Peyer's patch (tissue), 4 donors: ENCODE measurements around the gene SZT2.

Experiments
- POLR2A ChIP-seq, 2 donors: fragments of 450-650 bp; IDR thresholded peaks; one replicate each; pipeline ENCODE4 v1.5.1; 2017; ENCODE audit warnings: antibody characterized with exemption in 2 of 2, mild to moderate bottlenecking in 2 of 2, moderate library complexity in 2 of 2
- TF ChIP-seq, protein P1 (sequence below), 6 experiments: fragments of 450-650 bp in 4 of 6; fragments of 200-600 bp in 2 of 6; sonication (generic) in 1 of 6; IDR thresholded peaks; one replicate each; pipeline ENCODE4 v1.5.1; 2017 to 2019; ENCODE audit warnings: antibody characterized with exemption in 6 of 6, mild to moderate bottlenecking in 3 of 6, moderate library complexity in 1 of 6

DNA sequence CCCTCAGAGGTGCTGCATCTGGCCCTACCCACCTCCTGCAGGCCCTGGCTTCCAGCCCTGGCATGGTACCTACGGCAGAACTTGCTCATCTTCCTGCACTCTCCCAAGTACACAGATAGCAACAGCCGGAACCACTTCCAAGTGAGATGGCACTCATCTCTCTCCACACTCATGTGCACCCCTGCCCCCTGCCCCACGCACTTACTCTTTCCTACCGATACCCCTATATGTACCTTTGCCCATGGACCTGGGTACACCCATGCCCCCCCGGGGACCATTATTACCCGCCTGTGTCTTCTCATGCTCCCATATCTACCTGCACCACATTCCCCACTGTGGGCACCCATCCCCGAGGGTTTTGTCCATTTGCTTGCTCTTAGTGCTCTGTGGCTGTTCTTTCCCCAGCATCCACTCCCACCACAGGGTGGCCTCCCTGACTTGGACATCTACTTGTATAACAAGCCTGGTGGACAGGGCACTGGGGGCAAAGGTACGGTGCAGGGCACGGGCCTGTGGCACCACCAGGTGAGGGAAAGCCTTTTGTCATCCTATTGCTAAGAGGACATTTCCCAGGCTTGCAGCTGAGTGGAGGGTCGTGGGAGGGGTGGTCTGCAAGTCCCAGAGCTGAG lies 49.4 kb downstream of the SZT2 start:
- TF ChIP-seq POLR2A (IDR thresholded peaks at IDR 0.05): no peak
- TF ChIP-seq, protein P1, sequence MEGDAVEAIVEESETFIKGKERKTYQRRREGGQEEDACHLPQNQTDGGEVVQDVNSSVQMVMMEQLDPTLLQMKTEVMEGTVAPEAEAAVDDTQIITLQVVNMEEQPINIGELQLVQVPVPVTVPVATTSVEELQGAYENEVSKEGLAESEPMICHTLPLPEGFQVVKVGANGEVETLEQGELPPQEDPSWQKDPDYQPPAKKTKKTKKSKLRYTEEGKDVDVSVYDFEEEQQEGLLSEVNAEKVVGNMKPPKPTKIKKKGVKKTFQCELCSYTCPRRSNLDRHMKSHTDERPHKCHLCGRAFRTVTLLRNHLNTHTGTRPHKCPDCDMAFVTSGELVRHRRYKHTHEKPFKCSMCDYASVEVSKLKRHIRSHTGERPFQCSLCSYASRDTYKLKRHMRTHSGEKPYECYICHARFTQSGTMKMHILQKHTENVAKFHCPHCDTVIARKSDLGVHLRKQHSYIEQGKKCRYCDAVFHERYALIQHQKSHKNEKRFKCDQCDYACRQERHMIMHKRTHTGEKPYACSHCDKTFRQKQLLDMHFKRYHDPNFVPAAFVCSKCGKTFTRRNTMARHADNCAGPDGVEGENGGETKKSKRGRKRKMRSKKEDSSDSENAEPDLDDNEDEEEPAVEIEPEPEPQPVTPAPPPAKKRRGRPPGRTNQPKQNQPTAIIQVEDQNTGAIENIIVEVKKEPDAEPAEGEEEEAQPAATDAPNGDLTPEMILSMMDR (IDR thresholded peaks at IDR 0.05): no peak
